Transverse colon (tissue), 4 donors: ENCODE measurements around the gene SLC39A3. TPM values are rescaled to one million over a fixed set of nuclear protein-coding genes. Genes with fewer than 3 reads are reported as not detected.

Experiments
- DNase-seq: peaks from one replicate; pipeline ENCODE4 v3.0.0-alpha.2; 2019
- H3K27ac ChIP-seq, 4 donors: fragments of 200-600 bp; sonication (generic); 2 replicates each; pipeline ENCODE4 v1.5.1; 2016 to 2018; ENCODE audit warnings: inconsistent platforms in 4 of 4
- H3K27me3 ChIP-seq: fragments of 200-600 bp; sonication (generic); 2 replicates; pipeline ENCODE4 v1.5.1; 2017; ENCODE audit warnings: inconsistent platforms
- H3K36me3 ChIP-seq, 4 donors: fragments of 200-600 bp; sonication (generic); 2 replicates each; pipeline ENCODE4 v1.5.1; 2017 to 2019; ENCODE audit warnings: inconsistent platforms in 4 of 4
- H3K4me1 ChIP-seq, 4 donors: fragments of 200-600 bp; sonication (generic); 2 replicates each; pipeline ENCODE4 v1.5.1; 2017 to 2020; ENCODE audit warnings: inconsistent platforms in 4 of 4
- H3K4me3 ChIP-seq, 4 donors: fragments of 200-600 bp; sonication (generic); 1 replicate in 1 of 4; 2 replicates in 3 of 4; pipeline versions ENCODE4 v1.5.1 to v1.6.1; 2017 to 2019; ENCODE audit warnings: inconsistent platforms in 4 of 4
- H3K9me3 ChIP-seq, 2 donors: fragments of 200-600 bp; sonication (generic); 2 replicates each; pipeline ENCODE4 v1.5.1; 2017 to 2019; ENCODE audit warnings: inconsistent platforms in 2 of 2
- EP300 ChIP-seq: sonication (generic); formaldehyde crosslinking; IDR thresholded peaks from one replicate; pipeline ENCODE4 v1.6.1; 2017; ENCODE audit warnings: antibody characterized with exemption, low read depth
- POLR2A ChIP-seq: fragments of 450-650 bp; IDR thresholded peaks from one replicate; pipeline ENCODE4 v1.6.1; 2016; ENCODE audit warnings: antibody characterized with exemption, mild to moderate bottlenecking, moderate library complexity
- POLR2AphosphoS5 ChIP-seq, 3 donors: sonication (generic); formaldehyde crosslinking; IDR thresholded peaks; one replicate each; pipeline ENCODE4 v1.6.1; 2016; ENCODE audit warnings: antibody characterized with exemption in 3 of 3
- WGBS, 2 donors: methylation state at CpG; one replicate each; pipeline ENCODE4 v1.1.5; 2018; ENCODE audit warnings: low coverage in 1 of 2; 5-methylcytosine and 5-hydroxymethylcytosine counted together
- in situ Hi-C, 4 donors: fragments of 200-750 bp; cut with MboI; loops; one replicate each; pipeline versions ENCODE4 v1.15.0 to v1.15.1; 2017; ENCODE audit warnings: low sequenced_read_pairs in 3 of 4, low pct_ligation_motif_present in 1 of 4, low pct_unique_long_range_greater_than_20kb in 1 of 4
- intact Hi-C: fragments of 100-400 bp; cut with DNase I; formaldehyde crosslinking; loops from one replicate; pipeline ENCODE4 v1.15.1; 2023; ENCODE audit warnings: low total_unique reads
- total RNA-seq, 4 donors: library from RNA; depleted of rRNA; stranded (reverse); fragments of >200 nt; gene quantifications; one replicate each; pipeline ENCODE4 v1.1.0, GENCODE V29; 2016
- TF ChIP-seq, protein P1 (sequence below), 5 experiments: fragments of 200-600 bp in 3 of 5; fragments of 450-650 bp in 2 of 5; sonication (generic) in 3 of 5; IDR thresholded peaks; 1 replicate in 2 of 5; 2 replicates in 3 of 5; pipeline ENCODE4 v1.5.1; 2016 to 2017; ENCODE audit warnings: antibody characterized with exemption in 5 of 5, inconsistent platforms in 3 of 5, mild to moderate bottlenecking in 2 of 5, moderate library complexity in 1 of 5

The SLC39A3 gene
- total RNA-seq, 4 donors from 2014 or later: 10.1 to 40.4 (median 24.7) TPM

DNA sequence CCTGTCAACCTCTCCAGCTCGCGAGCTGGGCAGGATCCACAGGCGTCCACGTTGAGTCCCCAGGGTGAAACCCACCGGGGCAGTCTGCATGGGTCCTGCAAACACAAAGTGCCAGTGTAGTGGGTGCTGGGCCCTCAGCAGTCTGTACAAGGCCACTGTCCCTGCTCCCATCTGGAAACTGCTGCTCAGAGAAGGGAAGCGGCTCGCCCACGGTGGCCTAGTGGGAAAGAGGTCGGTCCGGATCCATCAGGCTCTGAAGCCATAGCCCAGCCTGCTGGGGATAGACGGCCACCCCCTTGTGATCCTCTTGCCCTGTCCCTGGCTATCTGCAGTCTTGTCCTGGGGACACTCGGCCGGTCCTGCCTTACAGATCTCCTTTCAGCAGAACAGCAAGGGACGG is 16.1 kb downstream of the SLC39A3 start:
- no peaks in the 10 kb centered on the region for H3K36me3 ChIP-seq
- H3K27ac ChIP-seq: peak overlapping the region in 1 of 4 donors; percentile 10
- peaks cover 83% of the 10 kb centered on the region for H3K27me3 ChIP-seq
- peaks cover 9 to 28% (median 19%) of the 10 kb centered on the region in 4 donors for H3K4me1 ChIP-seq
- WGBS, 2 donors: 76% methylated on average over 10 of the region's 14 CpGs; no CpG with 5 or more reads in 1 of the 2 donors
- in situ Hi-C loops: no loop called here
- H3K4me3 ChIP-seq: no peak overlapping the region
- no peaks in the 10 kb centered on the region for H3K9me3 ChIP-seq
- no peak for TF ChIP-seq POLR2AphosphoS5 (IDR thresholded peaks at IDR 0.05)
- no peak for TF ChIP-seq POLR2A
- TF ChIP-seq, protein P1, sequence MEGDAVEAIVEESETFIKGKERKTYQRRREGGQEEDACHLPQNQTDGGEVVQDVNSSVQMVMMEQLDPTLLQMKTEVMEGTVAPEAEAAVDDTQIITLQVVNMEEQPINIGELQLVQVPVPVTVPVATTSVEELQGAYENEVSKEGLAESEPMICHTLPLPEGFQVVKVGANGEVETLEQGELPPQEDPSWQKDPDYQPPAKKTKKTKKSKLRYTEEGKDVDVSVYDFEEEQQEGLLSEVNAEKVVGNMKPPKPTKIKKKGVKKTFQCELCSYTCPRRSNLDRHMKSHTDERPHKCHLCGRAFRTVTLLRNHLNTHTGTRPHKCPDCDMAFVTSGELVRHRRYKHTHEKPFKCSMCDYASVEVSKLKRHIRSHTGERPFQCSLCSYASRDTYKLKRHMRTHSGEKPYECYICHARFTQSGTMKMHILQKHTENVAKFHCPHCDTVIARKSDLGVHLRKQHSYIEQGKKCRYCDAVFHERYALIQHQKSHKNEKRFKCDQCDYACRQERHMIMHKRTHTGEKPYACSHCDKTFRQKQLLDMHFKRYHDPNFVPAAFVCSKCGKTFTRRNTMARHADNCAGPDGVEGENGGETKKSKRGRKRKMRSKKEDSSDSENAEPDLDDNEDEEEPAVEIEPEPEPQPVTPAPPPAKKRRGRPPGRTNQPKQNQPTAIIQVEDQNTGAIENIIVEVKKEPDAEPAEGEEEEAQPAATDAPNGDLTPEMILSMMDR (IDR thresholded peaks at IDR 0.05): no peak
- TF ChIP-seq EP300: no peak
- intact Hi-C loops: no loop called here
- DNase-seq: no peak

DNA sequence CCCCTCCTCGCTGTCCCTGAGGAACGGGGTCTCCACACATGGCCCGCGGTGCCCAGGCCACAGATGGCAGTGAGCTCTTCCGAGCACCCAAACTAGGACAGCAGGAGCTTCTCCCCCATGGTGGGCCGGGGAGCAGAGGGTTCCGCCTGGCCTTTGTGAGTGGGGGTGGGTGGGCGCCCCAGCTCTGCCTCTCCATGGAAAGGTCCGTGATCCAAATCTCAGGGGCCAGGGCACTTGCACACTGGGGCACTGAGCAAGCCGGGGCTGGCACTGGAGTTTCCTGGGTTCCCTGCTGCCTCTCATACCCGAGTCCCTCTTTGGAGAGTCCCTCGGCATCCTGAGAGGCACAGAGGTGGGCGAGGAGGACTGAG is 16.5 kb downstream of the SLC39A3 start:
- H3K4me3 ChIP-seq: no peak overlapping the region
- no peak for DNase-seq
- in situ Hi-C loops (no loop called here), intact Hi-C loops (no loop called here)
- no peaks in the 10 kb centered on the region for H3K36me3 ChIP-seq
- TF ChIP-seq POLR2A: no peak
- TF ChIP-seq POLR2AphosphoS5 (IDR thresholded peaks at IDR 0.05): no peak
- TF ChIP-seq, protein P1 (IDR thresholded peaks at IDR 0.05): no peak
- 64% methylated on average over 13 of the region's 13 CpGs; no CpG with 5 or more reads in 1 of the 2 donors for WGBS, 2 donors
- peaks cover 9 to 28% (median 19%) of the 10 kb centered on the region in 4 donors for H3K4me1 ChIP-seq
- H3K27ac ChIP-seq: peak overlapping the region in 2 of 4 donors; percentile 10 to 14
- H3K27me3 ChIP-seq: peaks cover 88% of the 10 kb centered on the region
- H3K9me3 ChIP-seq: no peaks in the 10 kb centered on the region

GRCh38 chr19:2722541-2723344 is 17.1 kb downstream of the SLC39A3 start:
- H3K27me3 ChIP-seq: peaks cover 91% of the 10 kb centered on the region
- WGBS, 2 donors: 30% methylated on average over 28 of the region's 28 CpGs; no CpG with 5 or more reads in 1 of the 2 donors
- H3K4me1 ChIP-seq: peaks cover 9 to 28% (median 19%) of the 10 kb centered on the region in 4 donors

More at GRCh38 chr19:2722541-2723344, 17.1 kb downstream of the SLC39A3 start:
- TF ChIP-seq POLR2AphosphoS5 (IDR thresholded peaks at IDR 0.05) (no peak), POLR2A (no peak), EP300 (no peak)
- TF ChIP-seq, protein P1 (IDR thresholded peaks at IDR 0.05): no peak
- Histone ChIP-seq H3K27ac (peak overlapping the region in 2 of 4 donors; percentile 10 to 14), H3K36me3 (no peaks in the 10 kb centered on the region), H3K9me3 (no peaks in the 10 kb centered on the region), H3K4me3 (no peak overlapping the region)
- in situ Hi-C loops: no loop called here
- intact Hi-C loops: no loop called here
- peak; percentile 35 for DNase-seq
